Fibroblast of peridontal ligament (primary cell): ENCODE results near the gene EMILIN1.
"Not testable (repeated sequence)": the region's sequence is repeated elsewhere in the genome, so short reads cannot be mapped to it uniquely, and the experiment has no call there.

ENCODE experiments used
- DNase-seq: peaks from one replicate; pipeline ENCODE4 v3.0.0-alpha.2; 2010; ENCODE audit errors: extremely low read depth

Gene EMILIN1

DNA sequence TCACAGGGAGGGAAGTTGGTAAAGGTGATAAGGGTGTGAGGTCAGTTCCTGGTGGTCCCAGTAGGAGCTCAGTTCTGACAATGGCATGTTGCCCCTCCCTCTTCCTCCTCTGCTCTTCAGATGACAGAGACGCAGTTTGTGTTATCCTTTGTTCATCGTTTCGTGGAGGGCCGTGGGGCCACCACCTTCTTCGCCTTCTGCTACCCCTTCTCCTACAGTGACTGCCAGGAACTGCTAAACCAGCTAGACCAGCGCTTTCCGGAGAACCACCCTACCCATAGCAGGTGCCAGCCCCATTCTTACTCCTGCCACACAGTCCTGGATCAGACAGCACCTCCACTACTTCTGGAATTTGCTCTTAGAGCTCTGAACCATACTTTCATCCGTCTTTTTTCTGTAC lies 24.6 kb upstream of the EMILIN1 start:
- DNase-seq = no peak

DNA sequence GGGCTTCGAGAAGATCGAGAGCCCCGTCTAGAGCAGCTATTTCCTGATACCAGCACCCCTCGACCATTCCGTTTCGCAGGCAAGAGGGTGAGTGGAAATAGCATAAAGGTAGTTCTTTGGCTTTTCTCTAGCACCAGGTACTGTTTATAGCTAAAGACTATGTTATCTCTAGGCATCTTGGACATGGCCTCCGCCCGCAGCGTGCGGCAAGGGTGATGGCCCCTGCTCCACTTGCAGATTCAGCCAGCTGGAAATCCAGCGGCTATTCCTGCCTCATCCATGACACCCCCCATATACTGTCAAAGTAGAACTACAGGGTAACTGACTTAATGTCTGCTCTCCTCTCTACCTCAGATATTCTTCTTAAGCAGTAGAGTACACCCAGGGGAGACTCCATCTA lies 23.7 kb upstream of the EMILIN1 start:
- DNase-seq = no peak

DNA sequence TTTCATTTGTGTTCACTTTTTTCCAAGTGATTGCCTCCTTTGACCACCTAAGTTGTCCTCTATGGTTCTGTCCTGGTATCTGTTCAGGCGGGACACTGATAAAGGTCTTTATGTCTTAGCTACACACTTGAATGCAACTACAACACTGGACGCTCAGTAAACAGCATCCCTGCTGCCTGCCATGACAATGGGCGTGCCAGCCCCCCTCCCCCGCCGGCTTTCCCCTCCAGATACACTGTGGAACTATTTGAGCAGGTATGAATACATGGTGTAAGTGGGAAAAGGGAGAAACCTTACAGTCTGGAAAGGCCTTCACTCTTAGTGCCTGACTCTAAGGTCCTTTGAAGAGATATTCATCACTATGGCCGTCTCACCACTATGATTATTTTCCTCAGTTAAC lies 21.2 kb upstream of the EMILIN1 start:
- DNase-seq = no peak

DNA sequence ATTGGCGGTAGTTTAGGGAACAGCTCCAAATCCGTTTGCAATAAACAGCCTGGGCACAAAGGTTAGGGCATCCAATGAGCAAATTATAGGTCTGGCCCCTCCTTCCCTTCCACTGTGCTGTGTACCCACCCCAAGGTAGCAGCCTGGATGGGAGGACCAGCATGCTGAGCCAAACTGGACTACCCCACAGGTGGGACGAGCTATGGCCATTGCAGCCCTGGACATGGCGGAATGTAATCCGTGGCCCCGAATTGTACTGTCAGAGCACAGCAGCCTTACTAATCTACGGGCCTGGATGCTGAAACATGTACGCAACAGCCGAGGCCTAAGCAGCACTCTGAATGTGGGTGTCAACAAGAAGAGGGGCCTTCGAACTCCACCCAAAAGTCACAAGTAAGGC lies 20.2 kb upstream of the EMILIN1 start:
- DNase-seq = no peak

DNA sequence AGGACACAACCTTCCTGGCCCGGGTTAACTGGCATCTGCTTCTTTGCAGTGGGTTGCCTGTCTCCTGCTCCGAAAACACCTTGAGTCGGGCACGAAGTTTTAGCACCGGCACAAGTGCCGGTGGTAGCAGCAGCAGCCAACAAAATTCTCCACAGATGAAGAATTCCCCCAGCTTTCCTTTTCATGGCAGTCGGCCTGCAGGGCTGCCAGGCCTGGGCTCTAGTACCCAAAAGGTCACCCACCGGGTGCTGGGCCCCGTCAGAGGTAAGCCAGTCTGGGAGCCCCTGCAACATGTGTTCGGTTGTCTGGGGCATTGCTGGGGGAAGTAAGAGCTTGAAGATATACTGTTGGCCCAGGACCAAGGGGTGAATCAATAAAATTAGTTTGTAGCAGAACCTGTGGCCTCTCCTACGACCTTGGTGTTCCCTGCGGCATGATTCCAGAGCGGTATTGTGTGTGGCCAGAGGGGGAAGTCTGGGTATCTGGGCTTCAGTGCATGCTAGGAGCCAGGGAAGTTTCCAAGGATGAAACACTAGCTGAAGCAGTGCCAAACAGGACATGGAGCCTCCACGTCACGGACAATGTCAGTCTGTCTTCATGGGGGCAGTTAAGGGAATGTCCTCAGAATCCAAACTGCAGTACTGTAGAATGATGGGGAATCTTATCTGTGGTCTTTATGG lies 19.1 kb upstream of the EMILIN1 start:
- DNase-seq = no peak

DNA sequence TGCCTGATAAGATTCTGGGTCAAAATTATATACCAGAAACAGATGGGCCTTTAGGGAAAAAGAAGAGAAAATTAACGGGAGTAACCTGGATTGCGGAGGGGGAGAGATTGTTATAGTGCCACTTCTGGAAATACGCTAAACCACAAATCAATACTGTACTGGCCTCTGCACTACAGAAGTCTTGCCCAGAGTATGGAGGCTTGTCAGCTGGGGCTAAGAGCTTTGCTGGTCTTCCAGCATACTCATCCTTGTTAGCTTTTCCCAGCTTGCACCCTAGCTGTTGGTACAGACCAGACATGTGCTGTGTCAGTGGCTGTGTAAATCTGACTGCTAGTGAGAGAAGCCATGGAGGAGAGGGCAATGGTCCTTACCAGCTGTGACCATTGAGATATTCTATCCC lies 18.1 kb upstream of the EMILIN1 start:
- no peak for DNase-seq

DNA sequence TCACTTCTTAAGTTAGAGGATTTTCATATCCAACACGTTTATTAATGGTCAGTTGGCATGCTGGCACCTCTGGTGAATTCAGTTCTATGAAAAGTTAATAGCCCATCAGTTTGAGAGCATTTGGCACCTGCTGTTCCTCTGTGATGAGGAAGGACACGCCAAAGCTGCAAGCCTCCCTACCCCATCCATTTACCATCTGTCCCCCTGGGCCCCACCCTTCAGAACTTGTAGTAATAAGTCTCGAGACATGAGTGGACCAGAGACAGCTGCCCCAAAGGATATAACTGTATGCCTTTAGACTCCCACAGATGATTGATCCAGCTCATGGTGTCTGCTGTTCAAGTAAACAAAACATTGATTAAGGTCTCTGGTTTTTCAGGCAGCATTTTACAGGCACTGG lies 13.3 kb upstream of the EMILIN1 start:
- no peak for DNase-seq

DNA sequence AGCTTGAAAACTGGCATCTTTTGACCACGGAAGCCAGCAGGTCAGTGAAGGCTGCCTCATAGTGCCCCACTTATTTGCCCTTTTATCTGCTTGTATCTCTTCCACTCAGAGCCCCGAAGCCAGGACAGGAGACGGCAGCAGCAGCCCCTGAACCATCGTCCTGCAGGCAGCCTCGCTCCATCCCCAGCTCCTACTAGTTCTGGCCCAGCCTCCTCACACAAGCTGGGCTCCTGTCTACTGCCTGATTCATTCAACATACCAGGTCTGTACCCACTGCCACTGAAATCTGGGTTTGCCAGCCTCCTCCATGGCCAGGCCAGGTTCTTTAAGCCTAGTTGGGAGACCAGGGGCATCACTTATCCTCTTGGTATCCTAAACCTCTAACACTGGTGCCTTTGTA lies 11.0 kb upstream of the EMILIN1 start:
- DNase-seq = no peak

DNA sequence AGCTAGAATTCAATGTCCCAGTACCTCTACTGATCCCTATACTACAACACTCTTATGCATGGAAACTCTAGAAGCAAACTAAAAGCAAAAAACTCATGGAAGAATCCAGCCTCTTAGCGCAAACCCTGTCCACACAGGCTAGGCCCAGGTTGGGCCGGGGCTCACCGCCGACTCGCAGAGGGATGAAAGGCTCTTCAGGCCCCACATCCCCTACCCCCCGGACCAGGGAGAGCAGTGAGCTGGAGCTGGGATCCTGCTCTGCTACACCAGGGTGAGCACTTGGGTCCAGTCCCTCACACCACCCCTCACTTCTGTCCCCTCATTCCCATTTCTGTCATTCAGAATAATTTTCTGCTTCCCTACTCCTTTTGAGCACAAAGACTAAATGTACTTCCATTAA lies 9.0 kb upstream of the EMILIN1 start:
- no peak for DNase-seq

DNA sequence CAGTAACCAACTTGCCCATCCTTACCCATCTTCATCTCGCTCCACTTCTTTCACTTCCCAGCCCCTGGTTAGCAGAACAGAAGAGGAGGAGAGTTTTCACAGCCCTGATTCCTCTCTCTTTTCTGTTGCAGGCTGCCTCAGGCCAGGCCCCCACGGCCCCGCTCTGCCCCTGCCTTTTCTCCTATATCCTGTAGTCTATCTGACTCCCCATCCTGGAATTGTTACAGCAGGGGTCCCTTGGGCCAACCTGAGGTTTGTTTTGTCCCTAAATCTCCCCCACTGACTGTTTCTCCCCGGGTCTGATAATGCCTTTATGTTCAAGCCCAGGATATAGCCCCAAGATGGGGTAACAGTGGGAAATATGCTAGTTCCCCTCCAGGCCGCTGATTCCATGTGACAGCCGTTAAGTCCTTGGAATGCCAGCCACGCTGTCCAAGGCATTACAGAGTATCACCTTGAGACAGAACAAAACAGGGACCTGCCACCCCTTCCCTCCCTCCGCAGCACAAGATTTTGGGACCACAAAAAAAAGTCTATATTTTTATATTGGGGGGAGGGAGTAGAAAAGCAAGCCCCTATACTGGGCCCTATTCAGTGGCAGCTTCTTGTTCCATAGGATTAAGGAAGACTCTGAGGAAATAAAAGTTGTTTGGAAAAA lies 8.3 kb upstream of the EMILIN1 start:
- no peak for DNase-seq

DNA sequence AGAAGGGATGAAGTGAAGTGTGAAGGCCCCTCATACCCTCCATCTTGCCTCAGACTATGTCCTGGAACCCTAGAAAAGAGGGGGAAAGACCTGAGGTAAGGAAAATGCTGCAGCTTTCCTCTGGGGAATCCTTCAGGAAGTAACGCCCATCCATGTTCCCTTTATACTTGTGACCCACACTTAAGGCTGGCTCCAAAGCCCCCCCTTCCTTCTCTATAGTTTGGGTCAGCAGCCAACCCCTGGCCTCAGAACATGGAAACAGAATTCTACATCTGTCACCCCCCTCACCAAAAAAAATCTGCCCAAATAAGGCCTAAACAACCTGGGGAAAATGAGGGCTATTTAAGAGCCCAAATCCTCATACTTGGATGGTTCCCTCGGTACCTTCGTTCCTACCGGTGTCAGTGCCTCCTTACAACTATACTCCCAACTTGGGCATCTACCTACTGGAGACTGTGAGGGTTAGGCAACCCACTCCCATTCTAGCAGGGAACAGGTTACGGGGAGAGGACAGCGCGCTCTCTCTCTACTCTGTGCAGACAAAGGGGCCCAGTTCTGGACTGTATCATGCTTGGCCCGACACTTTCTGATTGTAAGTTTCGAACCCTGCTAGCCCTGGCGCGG lies 7.7 kb upstream of the EMILIN1 start:
- no peak for DNase-seq

DNA sequence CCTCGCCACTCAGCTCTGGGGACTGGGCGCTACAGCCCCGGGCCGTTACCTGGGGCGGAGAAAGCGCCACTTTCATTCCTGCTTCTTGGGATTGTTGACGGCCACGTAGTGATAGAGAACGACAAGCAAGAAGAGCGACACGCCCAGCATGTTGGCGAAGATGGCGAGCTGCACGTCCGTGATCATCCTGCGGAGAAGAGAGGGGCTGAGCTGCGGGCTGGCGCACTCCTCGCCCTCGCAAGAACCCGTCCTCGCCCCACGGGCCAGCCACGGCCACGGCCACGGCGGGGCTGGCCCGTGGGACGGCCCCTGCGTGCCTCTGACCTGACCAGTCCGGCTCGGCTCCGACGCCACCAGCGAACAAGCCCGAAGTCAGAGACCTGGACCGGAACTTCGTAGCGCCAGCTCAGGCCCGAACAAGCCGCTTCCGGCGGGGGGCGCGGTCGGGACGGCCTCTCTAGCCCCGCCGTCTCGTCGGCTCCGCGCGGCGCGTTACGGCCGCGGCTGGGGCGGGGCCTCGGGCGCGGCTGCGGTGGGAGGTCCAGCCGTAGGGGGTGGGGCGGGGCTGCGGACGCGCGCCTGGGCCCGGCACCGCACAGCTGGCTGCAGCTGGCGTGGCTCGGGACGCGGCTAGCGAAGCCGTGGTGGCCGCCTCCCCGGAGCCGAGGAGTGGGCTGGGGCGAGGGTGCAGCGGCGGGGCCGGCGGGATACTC lies 7.0 kb upstream of the EMILIN1 start, which contains the start of gene OST4:
Gene OST4, minus strand, starts transcription at position 378 of the 713 bp plus-strand sequence.
- DNase-seq = peak; percentile 88

DNA sequence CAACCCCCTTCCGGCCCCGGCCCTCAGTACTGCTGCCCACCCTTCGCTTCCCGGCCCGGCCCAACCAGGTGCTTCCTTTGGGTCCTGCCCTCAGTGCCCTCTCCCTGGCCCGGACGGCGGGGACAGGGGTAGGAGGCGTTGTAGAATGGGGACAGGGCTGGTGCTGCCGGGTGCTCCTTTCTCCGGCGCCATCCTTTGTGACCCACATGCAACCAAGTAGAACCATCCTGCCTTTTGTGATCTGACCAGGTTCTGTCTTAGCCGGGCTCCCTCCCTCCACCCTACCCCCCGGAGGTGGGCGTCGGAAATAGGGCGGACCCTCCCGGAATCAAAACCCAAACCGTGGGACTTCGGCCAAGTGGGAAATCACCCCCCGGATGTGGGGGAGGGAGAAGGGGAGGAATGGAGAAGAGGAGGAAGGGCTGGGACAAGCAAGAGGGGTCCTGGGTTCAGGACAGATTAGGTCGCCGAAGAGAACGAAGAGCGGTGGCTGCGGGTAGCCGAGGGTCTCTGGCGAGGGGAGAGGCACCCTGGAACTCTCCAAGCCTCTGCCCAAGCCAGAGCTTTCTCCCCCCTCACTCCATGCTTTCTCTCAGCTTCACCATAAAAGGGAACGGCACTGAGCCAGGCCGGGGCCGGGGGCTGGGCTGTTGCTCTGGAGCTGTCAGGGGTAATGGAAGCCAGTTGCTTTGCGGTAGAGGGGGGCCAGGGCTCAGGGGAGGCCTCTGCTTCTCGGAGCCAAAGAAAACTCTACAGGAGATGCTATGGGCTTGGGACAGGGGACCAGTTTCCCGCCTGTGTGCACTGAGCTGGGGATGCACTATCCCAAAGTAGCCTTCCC lies 6.2 kb upstream of the EMILIN1 start:
- peak; percentile 62 for DNase-seq

DNA sequence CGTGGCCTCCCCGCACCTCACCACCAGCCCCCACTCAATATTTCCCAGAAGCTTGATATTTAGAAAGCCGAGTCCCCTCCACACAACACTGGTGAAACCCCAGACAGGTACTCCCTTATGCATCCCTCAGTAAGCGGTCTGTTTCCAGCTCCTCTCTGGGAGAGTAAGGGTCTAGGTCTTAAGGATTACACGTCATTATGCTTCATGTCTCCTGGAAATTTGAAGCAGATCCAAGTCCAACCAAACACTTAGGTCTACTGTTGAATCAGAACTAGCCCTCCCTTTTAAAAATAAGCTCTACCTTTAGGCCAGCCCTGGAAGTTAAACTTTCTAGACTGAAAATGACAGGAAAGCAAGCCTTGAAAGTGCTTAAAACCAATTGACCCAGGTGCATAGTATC lies 5.5 kb upstream of the EMILIN1 start:
- peak; percentile 33 for DNase-seq

DNA sequence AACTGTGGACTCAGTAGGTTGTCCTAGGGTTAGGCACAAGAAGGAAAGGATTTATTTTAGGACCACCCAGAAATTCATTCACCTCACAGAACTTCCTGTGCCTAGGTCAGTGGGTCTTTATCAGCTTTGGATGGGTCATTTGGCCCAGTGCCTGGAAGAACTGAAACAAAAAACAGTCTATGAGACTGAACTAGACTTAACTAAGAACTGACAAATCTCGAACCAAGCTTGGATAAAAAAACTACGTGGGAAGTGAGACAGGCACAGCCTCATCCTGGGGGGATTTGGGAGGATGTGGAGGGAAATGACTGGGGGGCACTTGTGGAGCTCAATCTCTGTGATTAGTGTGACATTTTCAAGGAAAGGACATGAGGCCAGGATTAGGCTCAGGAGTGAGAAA lies 4.6 kb upstream of the EMILIN1 start:
- no peak for DNase-seq

DNA sequence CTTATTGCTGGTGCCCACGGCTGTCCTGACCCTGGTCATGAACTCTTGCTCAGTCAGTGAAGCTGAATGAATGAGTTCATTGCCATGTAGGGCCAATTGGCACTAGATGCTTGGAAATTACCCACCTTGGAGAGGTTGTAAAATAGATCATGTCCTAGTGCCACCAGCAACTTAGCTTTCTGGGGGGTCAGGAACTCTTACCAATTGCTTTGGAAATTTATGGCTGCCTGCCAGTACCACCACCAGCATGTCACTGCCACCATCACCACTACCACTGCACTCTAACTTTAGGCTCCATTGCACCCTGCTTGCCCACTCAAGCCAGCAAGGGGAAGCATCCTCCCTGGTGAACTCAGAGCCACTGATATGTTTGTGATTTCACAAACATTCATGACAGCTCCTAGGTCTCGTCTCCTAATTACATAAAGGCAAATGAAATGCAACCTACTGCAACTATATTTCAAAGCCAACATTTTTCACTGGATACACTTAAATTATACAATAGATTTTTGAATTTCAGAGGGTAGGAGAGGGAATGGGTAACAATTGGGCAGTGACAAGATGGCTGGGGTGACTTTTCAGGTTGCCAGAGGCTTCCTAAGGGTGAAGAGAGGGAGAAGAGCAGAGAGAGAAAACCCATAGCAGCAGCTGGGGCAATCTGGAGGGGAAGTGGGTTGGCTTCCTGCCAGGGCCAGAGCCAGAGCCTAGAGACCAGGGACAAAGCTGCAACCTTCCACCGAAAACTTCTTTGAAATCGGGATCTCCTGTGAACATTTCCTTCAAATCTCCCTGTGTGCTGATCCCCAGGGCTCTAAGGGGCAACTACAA lies 3.5 kb upstream of the EMILIN1 start:
- no peak for DNase-seq

DNA sequence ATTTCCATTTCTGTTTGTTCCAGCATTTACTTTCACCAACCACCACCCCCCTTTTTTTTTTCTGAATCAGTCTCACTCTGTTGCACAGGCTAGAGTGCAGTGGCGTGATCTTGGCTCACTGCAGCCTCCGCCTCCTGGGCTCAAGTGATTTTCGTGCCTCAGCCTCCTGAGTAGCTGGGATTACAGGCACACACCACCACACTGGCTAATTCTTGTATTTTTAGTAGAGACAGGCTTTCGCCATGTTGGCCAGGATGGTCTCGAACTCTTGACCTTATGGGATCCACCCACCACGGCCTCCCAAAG lies 2.9 kb upstream of the EMILIN1 start:
- not testable (repeated sequence) for DNase-seq

DNA sequence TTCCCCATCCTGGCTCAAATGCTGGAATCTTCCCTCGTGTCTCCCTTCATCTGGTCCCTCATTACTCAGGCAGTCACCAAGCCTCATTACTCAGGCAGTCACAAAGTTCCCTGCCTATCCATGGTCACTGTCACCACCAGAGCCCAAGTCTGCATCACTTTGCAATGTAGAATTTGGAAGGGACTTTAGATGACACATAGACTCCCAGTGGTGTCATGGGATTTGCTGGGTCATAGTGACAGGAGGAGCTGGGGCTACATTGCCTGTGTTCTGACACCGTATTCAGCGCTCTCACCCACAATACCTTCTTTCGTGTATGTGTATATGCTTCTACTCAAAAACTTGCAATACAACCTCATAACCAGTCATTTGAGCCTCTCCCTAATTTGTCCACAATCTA lies 2.1 kb upstream of the EMILIN1 start:
- DNase-seq = no peak

DNA sequence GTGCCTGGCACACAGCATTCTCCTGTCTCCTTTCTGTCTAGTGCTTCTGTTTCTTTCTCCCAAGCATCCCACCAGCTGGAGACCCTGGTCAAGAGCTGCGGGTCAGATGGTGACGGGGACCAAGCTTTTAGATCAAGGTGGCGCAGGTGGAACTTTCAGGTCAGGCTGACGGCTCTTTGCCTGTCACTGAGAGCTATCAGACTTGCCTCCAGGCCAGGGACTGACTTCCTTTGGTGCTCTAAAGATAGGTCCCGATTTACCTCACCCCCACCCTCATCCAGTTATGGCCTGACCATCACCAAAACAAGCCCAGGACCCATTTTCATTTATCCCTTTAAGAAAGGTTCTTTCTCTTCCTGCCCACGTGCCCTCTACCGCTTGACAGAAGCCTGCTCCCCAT lies 1.2 kb upstream of the EMILIN1 start:
- no peak for DNase-seq

DNA sequence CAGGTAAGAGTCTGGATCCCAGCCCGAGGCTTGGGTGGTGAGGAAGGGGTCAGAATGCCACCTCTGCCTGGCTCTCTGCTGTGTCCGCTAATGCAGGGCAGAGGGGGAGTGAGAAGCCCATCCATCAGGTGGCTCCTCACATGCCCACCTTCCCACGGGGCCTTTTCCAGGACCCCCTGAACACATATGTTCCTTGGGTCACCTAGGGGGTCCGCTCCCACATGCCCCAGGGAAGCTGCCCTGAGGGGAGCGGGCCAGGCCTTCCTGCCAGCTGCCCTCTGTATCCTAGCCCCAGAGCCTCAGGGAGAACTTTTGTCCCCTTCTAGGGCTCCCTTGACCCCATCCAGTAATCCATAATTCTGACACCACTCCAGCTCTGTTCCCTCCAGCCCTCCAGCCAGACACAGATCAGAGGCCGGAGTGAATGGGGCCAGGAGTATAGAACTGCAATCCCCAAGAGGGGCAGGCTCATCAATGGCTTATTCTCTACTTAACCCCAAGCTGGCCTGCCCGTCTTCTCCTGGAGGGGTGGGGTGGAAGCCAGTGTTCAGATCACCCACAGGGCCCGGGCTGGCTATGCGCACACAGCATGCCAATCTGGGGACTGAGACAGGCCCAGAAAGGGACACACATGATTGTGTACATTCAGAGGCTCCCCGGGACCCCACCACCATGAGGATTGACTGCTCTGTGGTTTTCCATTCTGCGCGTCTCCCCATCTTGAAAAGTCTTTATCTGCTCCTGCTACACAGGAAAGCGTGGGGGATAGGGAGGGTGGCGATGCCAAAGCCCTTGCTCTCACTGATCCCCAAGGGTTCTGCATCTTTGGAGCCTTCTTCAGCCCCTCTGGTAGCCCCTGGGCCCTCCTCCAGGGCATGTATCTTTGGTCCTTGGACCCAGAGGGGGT lies 1.1 kb downstream of the EMILIN1 start:
- no peak for DNase-seq
